GM06990 (cell line): ENCODE results near the gene SLC43A3.

ENCODE experiments used
- DNase-seq: peaks from one replicate; pipeline ENCODE4 v3.0.0-alpha.2; 2011; ENCODE audit not compliant: insufficient read length; ENCODE audit errors: extremely low read depth
- H3K27me3 ChIP-seq: replicated peaks from 2 replicates; pipeline ENCODE4 v1.6.0; 2011; ENCODE audit warnings: low read length; ENCODE audit not compliant: control insufficient read depth, insufficient read depth
- H3K36me3 ChIP-seq: 2 replicates; pipeline ENCODE4 v1.5.1; 2011; ENCODE audit warnings: low read length; ENCODE audit not compliant: control insufficient read depth, insufficient read depth
- H3K4me3 ChIP-seq: replicated peaks from 2 replicates; pipeline ENCODE4 v1.5.1; 2011; ENCODE audit warnings: low read depth, mild to moderate bottlenecking, control low read depth, low read length
- TF ChIP-seq, protein P1 (sequence below): IDR thresholded peaks from 2 replicates; pipeline ENCODE4 v1.5.1; 2011; ENCODE audit warnings: low read length, control low read depth, mild to moderate bottlenecking, inconsistent platforms; ENCODE audit not compliant: insufficient read depth, poor library complexity, severe bottlenecking

The SLC43A3 gene

DNA sequence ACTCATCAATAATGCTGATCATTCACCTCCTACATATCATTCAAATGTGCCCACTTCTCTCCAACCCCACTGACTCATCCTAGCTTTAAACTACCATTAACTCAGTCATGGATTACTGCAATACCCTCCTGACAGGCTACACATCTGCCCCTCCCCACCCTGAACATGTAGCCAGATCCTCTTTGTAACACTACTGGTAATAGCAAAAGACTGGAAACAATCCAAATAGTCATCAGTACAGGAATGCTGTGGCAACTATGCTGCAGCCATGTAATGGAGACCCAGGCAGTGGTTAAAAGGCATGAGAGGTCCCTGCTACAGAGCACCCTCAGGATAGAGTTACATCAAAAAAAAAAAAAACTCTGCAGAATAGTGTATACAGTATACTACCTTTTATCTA lies 16.6 kb downstream of the SLC43A3 start:
- Histone ChIP-seq H3K27me3 (no peaks in the 10 kb centered on the region), H3K4me3 (no peak overlapping the region), H3K36me3 (peaks cover 43% of the 10 kb centered on the region)
- DNase-seq, result no peak
- TF ChIP-seq, protein P1, sequence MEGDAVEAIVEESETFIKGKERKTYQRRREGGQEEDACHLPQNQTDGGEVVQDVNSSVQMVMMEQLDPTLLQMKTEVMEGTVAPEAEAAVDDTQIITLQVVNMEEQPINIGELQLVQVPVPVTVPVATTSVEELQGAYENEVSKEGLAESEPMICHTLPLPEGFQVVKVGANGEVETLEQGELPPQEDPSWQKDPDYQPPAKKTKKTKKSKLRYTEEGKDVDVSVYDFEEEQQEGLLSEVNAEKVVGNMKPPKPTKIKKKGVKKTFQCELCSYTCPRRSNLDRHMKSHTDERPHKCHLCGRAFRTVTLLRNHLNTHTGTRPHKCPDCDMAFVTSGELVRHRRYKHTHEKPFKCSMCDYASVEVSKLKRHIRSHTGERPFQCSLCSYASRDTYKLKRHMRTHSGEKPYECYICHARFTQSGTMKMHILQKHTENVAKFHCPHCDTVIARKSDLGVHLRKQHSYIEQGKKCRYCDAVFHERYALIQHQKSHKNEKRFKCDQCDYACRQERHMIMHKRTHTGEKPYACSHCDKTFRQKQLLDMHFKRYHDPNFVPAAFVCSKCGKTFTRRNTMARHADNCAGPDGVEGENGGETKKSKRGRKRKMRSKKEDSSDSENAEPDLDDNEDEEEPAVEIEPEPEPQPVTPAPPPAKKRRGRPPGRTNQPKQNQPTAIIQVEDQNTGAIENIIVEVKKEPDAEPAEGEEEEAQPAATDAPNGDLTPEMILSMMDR, result no peak

DNA sequence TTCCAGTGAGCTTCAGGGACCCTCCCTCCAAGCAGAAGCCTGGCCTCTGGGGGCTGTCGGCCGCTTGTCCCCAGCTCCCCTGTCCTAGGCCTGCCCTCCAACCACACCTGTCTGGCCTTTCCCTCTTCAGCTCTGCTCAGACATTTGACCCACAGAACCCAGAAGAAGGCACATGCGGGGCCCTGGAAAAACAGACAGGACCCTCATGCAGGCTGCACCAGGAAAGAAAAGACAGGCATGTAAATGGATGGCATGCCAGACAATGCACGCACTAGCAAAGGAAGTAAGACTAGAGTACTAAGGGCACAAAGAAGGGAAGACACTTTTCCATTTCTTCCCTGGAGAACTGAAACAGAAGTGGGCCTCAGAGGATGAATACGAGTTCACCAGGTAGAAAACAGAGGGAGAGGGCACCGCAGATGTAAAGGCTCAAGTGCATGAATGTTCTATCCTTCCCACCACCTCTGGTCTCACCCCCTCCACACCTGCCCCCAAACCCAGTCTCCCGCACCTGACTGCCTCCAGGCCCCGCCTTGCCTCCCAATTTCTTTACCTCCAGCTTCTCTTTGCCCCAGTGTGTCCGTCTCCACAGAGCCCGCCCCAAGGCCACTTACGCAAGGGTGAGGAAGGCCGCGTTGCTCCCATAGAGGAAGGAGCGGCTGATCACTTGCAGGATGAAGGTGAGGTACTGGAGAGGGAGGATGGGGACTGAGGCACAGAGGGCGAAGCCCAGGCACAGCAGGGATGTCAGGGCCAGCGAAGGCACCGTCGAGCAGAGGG lies 17.4 kb downstream of the SLC43A3 start:
- TF ChIP-seq, protein P1, result no peak
- Histone ChIP-seq H3K36me3 (peaks cover 37% of the 10 kb centered on the region), H3K27me3 (no peaks in the 10 kb centered on the region), H3K4me3 (no peak overlapping the region)
- DNase-seq, result no peak

DNA sequence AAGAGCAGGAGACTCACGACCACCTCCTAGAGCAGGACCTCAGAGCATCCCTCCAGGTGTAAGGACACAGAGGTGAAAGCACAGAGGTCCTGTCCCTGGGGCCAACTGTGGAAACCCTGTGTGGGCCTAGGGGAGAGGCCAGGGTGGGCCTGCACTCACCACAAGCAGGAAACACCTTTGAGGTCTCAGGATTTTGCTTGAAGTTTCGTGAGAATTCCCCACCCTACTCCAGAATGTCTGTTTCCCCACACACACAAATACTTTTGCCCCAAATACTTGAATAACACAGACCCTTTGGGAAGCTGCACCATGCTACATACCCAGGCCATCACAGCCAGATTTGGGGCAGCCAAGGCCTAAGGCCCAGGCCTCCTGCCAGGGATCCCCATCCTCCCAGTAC lies 18.1 kb downstream of the SLC43A3 start:
- Histone ChIP-seq H3K4me3 (no peak overlapping the region), H3K27me3 (no peaks in the 10 kb centered on the region), H3K36me3 (peaks cover 36% of the 10 kb centered on the region)
- no peak for DNase-seq
- TF ChIP-seq, protein P1, result no peak

DNA sequence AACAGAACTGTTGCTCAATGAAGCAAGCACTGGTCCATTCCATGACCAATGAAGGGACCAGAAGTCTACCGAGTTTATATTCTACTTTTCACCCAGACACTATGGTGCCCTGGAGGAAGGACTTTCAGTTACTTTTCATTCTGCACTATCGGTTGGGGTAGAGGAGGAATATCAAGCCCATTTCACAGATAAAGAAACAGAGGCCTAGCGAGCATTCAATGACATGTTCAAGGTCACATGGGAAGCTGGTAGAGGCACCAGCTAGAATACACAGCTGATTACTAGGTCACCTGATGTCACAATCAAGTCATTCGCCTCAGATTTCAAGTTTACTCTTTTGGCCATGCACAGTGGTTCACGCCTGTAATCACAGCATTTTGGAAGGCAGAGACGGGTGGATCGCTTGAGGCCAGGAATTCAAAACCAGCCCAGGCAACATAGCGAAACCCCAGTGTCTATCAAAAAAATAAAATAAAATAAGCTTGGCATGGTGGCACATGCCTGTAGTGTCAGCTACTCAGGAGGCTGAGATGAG lies 18.9 kb downstream of the SLC43A3 start:
- Histone ChIP-seq H3K4me3 (no peak overlapping the region), H3K36me3 (peaks cover 32% of the 10 kb centered on the region), H3K27me3 (no peaks in the 10 kb centered on the region)
- DNase-seq, result no peak
- TF ChIP-seq, protein P1, result no peak

- no peak for DNase-seq
- Histone ChIP-seq H3K4me3 (no peak overlapping the region), H3K36me3 (peaks cover 32% of the 10 kb centered on the region), H3K27me3 (no peaks in the 10 kb centered on the region)
- TF ChIP-seq, protein P1, result no peak
These were observed 19.7 kb downstream of the SLC43A3 start for GRCh38 chr11:57407010-57407920.
